Erythroblast (primary cell): ENCODE measurements around the gene RNASE1.
A peak's percentile ranks its signal among the peaks of the same experiment; 100 is the strongest.
"Not testable (repeated sequence)": the region's sequence is repeated elsewhere in the genome, so short reads cannot be mapped to it uniquely, and the experiment has no call there.

ENCODE experiments used
- DNase-seq, 2 experiments: peaks; one replicate each; lab custom pipeline; 2025; lab: John Stamatoyannopoulos, UW
- GATA1 ChIP-seq: IDR thresholded peaks from 2 replicates; pipeline ENCODE4 v1.6.1; 2011; ENCODE audit warnings: low read depth, mild to moderate bottlenecking, control low read depth, low read length, moderate library complexity
- POLR2A ChIP-seq: IDR thresholded peaks from 2 replicates; pipeline ENCODE4 v1.6.1; 2011; ENCODE audit warnings: mild to moderate bottlenecking, low read length

RNASE1 gene

DNA sequence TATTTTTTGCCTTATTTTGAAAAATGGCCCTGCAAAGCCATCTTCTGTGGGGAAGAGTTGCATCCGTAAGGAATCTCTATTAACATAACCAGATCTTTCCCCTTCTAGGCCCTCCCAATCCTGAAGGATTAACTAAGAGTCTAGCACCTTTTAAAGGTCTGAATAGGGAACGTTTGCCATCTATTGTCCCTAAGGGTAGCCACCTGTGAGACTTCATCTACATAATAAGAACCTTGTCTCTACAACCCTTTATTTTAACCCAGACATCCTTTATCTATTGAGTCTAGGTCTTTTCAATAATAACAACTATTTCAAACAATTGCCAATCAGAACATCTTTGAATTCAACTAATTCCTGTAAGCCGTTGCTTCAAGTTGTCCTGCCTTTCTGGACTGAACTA lies 30.0 kb downstream of the RNASE1 start:
- no peak for DNase-seq
- no peak for TF ChIP-seq POLR2A
- TF ChIP-seq GATA1 = no peak

DNA sequence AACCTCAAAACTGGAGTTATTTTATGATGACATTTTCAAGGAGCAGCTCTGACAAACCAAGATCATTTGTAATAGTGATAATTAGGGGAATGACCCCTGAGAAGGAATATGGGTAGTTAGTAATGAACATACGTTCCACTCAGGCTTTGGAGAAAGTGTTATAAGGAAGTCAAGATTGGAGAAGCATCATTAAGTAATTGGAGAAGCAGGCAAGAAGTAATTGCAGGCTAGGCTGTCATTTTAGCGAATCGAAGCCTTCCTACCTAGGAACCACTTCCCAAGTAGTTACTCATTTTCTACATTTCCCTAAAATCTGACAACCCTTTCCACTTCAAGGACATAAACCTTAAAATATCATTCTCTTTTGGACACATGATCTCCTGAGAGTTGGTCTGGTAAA lies 33.2 kb downstream of the RNASE1 start:
- DNase-seq = no peak
- no peak for TF ChIP-seq POLR2A
- TF ChIP-seq GATA1 = no peak

DNA sequence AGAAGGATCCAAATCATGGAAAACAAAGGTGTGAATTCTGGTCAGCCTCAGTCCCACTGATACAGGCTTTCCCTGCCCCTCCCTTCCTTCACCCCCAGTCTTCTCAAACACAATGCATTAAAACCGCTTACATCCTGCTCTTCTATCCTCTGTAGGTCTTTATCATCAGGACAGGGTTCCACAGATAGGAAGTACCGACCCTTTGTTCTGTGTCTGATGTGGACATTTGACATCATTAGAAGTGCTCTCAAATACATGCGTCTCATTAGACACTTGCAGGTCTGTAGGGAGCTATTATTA lies 34.1 kb downstream of the RNASE1 start:
- DNase-seq = no peak
- no peak for TF ChIP-seq POLR2A
- TF ChIP-seq GATA1 = no peak

- TF ChIP-seq GATA1 (no peak), POLR2A (no peak)
- no peak for DNase-seq
Observed at GRCh38 chr14:20760950-20761349, 41.7 kb downstream of the RNASE1 start.

DNA sequence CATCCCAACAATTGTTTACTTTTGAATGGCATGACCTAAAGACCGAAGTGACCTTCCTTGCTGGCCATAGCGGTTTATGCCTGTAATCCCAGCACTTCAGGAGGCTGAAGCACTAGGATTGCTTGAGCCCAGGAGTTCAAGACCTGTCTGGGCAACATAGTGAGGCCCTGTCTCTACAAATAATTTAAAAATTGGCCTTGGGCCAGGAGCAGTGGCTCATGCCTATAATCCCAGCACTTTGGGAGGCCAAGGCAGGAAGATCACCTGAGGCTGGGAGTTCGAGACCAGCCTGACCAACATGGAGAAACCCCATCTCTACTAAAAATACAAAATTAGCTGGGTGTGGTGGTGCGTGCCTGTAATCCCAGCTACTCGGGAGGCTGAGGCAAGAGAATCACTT lies 43.2 kb downstream of the RNASE1 start:
- DNase-seq = not testable (repeated sequence)

DNA sequence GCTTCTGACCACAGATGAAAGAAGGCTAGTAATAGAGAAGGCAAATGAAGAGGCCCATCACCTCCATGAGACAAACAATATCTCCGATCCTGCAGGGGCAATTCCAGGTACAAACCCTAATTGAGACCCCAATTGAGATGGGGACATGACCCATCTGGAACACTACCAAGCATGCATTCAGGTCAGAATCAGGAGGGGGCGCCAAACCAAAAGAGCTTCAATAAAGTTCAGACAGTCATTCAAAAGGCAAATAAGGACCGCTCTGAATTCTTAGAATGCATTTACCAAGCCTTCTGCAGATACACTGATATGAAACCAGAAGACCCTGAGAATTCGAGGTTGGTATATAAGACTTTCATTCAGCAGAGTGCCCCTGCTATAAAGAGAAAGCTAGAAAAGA lies 44.7 kb downstream of the RNASE1 start:
- DNase-seq = peak; percentile 67 to 78
- TF ChIP-seq GATA1 (no peak), POLR2A (no peak)

GRCh38 chr14:20755037-20755436 lies 47.6 kb downstream of the RNASE1 start:
- DNase-seq = no peak
- TF ChIP-seq GATA1 = no peak
- TF ChIP-seq POLR2A = no peak

GRCh38 chr14:20754308-20754707 lies 48.3 kb downstream of the RNASE1 start:
- no peak for TF ChIP-seq POLR2A
- TF ChIP-seq GATA1 = no peak
- no peak for DNase-seq

- no peak for DNase-seq
- no peak for TF ChIP-seq GATA1
- no peak for TF ChIP-seq POLR2A
Observed at GRCh38 chr14:20751963-20752562, 50.6 kb downstream of the RNASE1 start.
